GM19025 (cell line): ENCODE measurements around the gene UBTF.
A peak's percentile ranks its signal among the peaks of the same experiment; 100 is the strongest.

ENCODE experiments used
- ATAC-seq: cut with Tn5 transposase; IDR thresholded peaks from one replicate; pipeline ENCODE4 v1.9.1; 2021; ENCODE audit warnings: mild to moderate bottlenecking, low read depth, moderate library complexity; ENCODE audit not compliant: unreplicated experiment

Gene UBTF

GRCh38 chr17:44199553-44200477 lies 19.7 kb downstream of the UBTF start, which contains the start of gene ATXN7L3:
Gene ATXN7L3 (minus strand): TSS chr17:44199884. CDS start chr17:44198070, 1,814 bp downstream.
- ATAC-seq, result peak; percentile 74

GRCh38 chr17:44198721-44199552 lies 20.5 kb downstream of the UBTF start:
- peak; percentile 21 for ATAC-seq

- ATAC-seq, result no peak
Measured at GRCh38 chr17:44197980-44198720, 21.3 kb downstream of the UBTF start.

- ATAC-seq, result no peak
Measured at GRCh38 chr17:44197107-44197506, 22.4 kb downstream of the UBTF start.

GRCh38 chr17:44193326-44194084 lies 26.0 kb downstream of the UBTF start:
- no peak for ATAC-seq

- ATAC-seq, result no peak
Measured at GRCh38 chr17:44192750-44193149, 26.7 kb downstream of the UBTF start.

GRCh38 chr17:44191941-44192496 lies 27.5 kb downstream of the UBTF start:
- ATAC-seq, result no peak

GRCh38 chr17:44191369-44191768 lies 28.1 kb downstream of the UBTF start:
- no peak for ATAC-seq

GRCh38 chr17:44190481-44190880 lies 29.0 kb downstream of the UBTF start:
- no peak for ATAC-seq

GRCh38 chr17:44188576-44189403 lies 30.7 kb downstream of the UBTF start:
- ATAC-seq, result no peak

GRCh38 chr17:44187131-44187899 lies 32.2 kb downstream of the UBTF start:
- peak; percentile 17 for ATAC-seq

GRCh38 chr17:44186307-44187130 lies 33.0 kb downstream of the UBTF start, which contains the start of gene TMUB2:
Gene TMUB2 (plus strand): TSS chr17:44186972. CDS start chr17:44187709, 737 bp downstream.
- peak; percentile 86 for ATAC-seq

GRCh38 chr17:44184212-44184810 lies 35.2 kb downstream of the UBTF start:
- ATAC-seq, result no peak

- no peak for ATAC-seq
Measured at GRCh38 chr17:44183024-44183423, 36.5 kb downstream of the UBTF start.

- no peak for ATAC-seq
Measured at GRCh38 chr17:44178133-44178532, 41.3 kb downstream of the UBTF start.

GRCh38 chr17:44177640-44178039 lies 41.8 kb downstream of the UBTF start:
- no peak for ATAC-seq
